Measurements from ENCODE around the gene CNNM3.

CNNM3 gene

GRCh38 chr2:96822786-96823185, 6.7 kb downstream of the CNNM3 start:
- Mint-ChIP-seq H3K9me3 (ENCODE audit: low read depth) (no peaks in the 10 kb centered on the region), H3K4me3 (no peak overlapping the region), H3K27ac (peak overlapping the region; percentile 55), H3K4me1 (ENCODE audit: low read depth) (peaks cover 46% of the 10 kb centered on the region), H3K27me3 (no peaks in the 10 kb centered on the region), H3K36me3 (peaks cover 2% of the 10 kb centered on the region)

DNA sequence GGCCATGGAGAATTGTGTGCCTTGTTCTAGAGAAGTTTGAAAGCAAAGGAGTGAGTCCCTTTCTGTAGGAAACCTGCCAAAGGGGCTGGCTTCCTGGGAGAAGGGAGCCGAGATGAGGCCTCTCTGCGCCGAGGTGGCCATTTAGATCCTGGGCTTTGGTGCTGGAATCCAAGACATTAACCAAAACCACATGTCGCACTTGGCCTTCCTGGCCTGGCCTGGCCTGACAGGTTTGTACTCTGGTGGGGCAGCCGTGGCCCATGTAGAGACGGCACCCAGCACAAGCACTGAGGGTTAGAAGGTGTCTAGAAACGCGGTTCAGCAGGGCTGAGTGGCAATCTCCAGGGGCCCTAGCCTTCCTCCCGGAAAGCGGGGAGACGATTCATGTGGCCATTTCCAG, 7.1 kb downstream of the CNNM3 start:
- peaks cover 42% of the 10 kb centered on the region for H3K4me1 Mint-ChIP-seq (ENCODE audit: low read depth)
- no peaks in the 10 kb centered on the region for H3K9me3 Mint-ChIP-seq (ENCODE audit: low read depth)
- peaks cover 2% of the 10 kb centered on the region for H3K36me3 Mint-ChIP-seq
- no peak overlapping the region for H3K4me3 Mint-ChIP-seq
- H3K27me3 Mint-ChIP-seq: no peaks in the 10 kb centered on the region
- no peak overlapping the region for H3K27ac Mint-ChIP-seq

DNA sequence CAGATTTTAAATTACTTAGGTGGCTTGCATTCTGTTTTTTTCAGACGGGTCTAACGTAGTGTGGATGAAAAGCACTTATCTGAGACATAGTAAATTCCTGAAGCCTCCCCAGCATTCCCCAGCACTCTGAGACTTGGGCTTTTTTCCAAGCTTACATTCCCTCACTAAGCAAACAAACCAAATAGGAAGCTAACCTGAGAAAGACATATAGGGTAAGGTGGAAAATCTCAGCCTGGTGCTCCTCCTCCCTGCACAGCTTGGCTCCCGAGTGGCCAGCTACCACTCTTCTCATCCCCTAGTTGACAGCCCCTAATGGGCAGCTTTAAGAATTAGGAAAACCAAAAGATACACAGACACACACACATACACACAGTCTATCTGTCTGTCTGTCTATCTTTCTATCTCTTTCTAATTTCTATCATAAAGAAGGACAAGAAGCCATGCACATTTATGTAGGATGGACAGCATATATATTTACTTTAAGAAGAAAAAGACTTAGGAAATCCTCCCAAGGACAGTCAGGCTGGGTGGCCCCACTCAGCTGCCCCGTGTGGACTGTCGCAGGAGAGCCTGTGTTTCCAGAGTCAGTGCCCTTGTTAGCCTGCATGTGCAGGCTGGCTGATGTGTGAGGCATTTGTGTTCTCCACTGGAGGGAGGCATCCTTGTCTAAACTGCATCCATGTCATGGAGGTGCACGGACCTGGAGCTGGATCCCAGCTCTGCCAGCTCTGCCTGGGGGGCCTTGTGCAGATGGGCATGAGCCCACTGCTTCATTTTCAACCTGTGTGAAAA, 8.2 kb downstream of the CNNM3 start:
- Mint-ChIP-seq H3K36me3 (no peaks in the 10 kb centered on the region), H3K4me1 (ENCODE audit: low read depth) (peaks cover 31% of the 10 kb centered on the region), H3K27ac (peak overlapping the region; percentile 61), H3K4me3 (no peak overlapping the region), H3K27me3 (no peaks in the 10 kb centered on the region), H3K9me3 (ENCODE audit: low read depth) (no peaks in the 10 kb centered on the region)

DNA sequence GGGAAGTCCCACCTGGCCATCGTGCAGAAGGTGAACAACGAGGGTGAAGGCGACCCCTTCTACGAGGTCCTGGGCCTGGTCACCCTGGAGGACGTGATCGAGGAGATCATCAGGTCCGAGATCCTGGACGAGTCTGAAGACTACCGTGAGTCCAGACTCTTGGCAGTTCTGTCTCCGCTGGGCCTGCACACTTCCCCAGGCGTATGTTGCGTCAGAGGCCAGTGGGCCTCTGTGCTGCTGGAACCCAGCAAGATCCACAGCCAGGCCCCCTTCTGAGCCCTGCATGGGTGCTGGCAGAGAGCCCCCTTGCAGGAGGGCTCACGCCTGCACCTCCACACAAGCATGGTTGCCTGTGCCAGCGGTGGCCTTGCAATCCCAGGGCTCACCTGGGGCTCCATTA, 9.0 kb downstream of the CNNM3 start:
- Mint-ChIP-seq H3K27me3 (no peaks in the 10 kb centered on the region), H3K36me3 (no peaks in the 10 kb centered on the region), H3K4me3 (no peak overlapping the region), H3K4me1 (ENCODE audit: low read depth) (peaks cover 23% of the 10 kb centered on the region), H3K27ac (no peak overlapping the region), H3K9me3 (ENCODE audit: low read depth) (no peaks in the 10 kb centered on the region)

DNA sequence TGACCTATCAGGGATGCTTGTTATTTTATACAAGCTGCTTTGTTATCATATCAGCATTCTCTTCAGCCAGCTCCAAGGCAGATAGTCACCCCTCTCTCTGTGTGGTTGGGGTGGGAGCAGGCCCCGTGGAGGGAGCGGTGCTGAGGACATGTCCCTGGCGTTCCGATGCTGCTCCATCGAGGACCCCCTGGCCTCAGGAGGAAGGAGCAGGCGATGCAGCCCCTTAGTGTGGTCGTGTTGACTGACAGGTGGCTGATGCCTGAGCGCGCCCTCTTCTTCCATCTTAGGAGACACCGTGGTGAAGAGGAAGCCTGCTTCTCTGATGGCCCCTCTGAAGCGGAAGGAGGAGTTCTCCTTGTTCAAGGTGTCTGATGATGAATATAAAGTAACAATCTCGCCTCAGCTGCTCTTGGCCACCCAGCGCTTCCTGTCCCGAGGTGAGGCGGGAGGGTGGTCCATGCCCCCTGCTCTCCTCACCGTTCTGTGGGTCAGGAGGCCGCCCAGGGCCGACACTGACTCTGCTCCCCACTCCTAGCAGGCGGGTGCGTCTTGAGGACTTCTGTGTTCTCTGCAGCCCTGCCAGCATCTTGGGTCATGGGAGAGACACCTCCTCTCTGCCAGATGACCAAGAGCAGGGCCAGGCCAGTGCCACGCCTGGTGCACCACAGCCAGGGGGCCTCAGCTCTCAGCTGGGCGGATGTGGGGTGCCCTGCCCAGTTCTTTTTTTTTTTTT, 10.6 kb downstream of the CNNM3 start:
- no peaks in the 10 kb centered on the region for H3K27me3 Mint-ChIP-seq
- no peak overlapping the region for H3K4me3 Mint-ChIP-seq
- no peaks in the 10 kb centered on the region for H3K9me3 Mint-ChIP-seq (ENCODE audit: low read depth)
- H3K27ac Mint-ChIP-seq: no peak overlapping the region
- H3K36me3 Mint-ChIP-seq: no peaks in the 10 kb centered on the region
- peaks cover 7% of the 10 kb centered on the region for H3K4me1 Mint-ChIP-seq (ENCODE audit: low read depth)

DNA sequence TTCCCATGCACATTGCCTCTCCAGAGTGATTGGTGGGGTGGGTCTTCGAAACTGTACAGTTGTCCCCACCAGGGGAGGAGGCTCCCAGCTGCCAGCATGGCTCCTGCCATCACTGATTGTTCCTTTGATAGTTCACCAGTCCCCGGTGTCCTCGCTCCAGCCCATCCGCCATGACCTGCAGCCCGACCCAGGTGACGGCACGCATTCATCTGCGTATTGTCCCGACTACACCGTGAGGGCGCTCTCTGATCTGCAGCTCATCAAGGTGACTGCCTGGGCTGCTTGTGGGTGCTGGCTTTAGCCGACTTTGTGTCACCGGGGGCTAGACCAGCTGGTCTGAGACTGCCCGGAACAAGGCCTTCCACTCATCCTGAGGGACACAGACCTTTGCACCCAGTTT, 12.4 kb downstream of the CNNM3 start:
- no peak overlapping the region for H3K4me3 Mint-ChIP-seq
- H3K36me3 Mint-ChIP-seq: no peaks in the 10 kb centered on the region
- H3K27me3 Mint-ChIP-seq: no peaks in the 10 kb centered on the region
- peaks cover 3% of the 10 kb centered on the region for H3K4me1 Mint-ChIP-seq (ENCODE audit: low read depth)
- H3K9me3 Mint-ChIP-seq (ENCODE audit: low read depth): no peaks in the 10 kb centered on the region
- H3K27ac Mint-ChIP-seq: no peak overlapping the region

DNA sequence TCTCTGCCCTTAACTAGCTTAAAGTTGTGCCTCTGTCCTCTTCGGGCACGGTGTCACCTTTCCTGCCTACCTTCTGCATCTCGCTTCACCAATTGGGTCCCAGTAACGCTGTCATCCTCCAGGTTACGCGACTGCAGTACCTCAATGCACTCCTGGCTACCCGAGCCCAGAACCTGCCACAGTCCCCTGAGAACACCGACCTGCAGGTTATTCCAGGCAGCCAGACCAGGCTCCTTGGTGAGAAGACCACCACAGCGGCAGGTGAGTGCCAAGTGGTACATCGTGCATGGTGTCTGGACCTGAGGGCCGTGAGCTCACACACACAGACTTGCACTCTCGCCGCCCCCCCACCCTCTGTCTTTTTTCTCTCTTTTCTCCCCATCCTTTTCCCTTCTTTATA, 12.8 kb downstream of the CNNM3 start:
- no peak overlapping the region for H3K27ac Mint-ChIP-seq
- H3K4me1 Mint-ChIP-seq (ENCODE audit: low read depth): peaks cover 3% of the 10 kb centered on the region
- no peak overlapping the region for H3K4me3 Mint-ChIP-seq
- no peaks in the 10 kb centered on the region for H3K27me3 Mint-ChIP-seq
- H3K36me3 Mint-ChIP-seq: no peaks in the 10 kb centered on the region
- H3K9me3 Mint-ChIP-seq (ENCODE audit: low read depth): no peaks in the 10 kb centered on the region

DNA sequence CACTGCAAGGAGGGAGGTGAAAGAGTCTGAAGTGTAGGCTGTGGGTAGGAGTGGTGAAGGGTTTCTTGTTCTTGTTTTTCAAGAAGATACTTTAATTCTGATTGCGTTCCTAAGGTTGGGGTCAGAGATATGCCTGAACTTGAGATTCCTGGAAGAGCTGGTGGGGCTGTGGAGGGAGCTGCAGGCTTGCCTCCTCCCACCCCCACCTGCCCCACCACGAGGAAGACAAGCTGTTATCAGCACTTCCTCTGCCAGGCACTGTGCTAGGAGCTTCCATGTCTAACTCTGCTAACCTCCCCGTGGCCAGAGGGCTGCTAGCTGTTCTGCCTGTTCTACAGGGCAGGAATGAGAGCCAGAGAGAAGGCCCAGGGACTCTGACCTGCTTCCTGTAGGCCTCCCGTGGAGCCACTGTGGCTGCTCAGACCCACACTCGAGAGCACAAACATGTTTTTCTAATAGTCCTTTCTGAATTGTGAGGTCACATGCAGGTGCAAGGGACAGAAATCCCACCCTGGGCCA, 14.0 kb downstream of the CNNM3 start:
- no peaks in the 10 kb centered on the region for H3K4me1 Mint-ChIP-seq (ENCODE audit: low read depth)
- no peaks in the 10 kb centered on the region for H3K36me3 Mint-ChIP-seq
- no peaks in the 10 kb centered on the region for H3K27me3 Mint-ChIP-seq
- H3K4me3 Mint-ChIP-seq: no peak overlapping the region
- peak overlapping the region; percentile 25 for H3K27ac Mint-ChIP-seq
- H3K9me3 Mint-ChIP-seq (ENCODE audit: low read depth): no peaks in the 10 kb centered on the region

- no peaks in the 10 kb centered on the region for H3K27me3 Mint-ChIP-seq
- H3K27ac Mint-ChIP-seq: no peak overlapping the region
- no peaks in the 10 kb centered on the region for H3K4me1 Mint-ChIP-seq (ENCODE audit: low read depth)
- no peaks in the 10 kb centered on the region for H3K9me3 Mint-ChIP-seq (ENCODE audit: low read depth)
- H3K36me3 Mint-ChIP-seq: no peaks in the 10 kb centered on the region
- no peak overlapping the region for H3K4me3 Mint-ChIP-seq
Measured at GRCh38 chr2:96831679-96832078, 15.6 kb downstream of the CNNM3 start.

GRCh38 chr2:96832408-96832753, 16.3 kb downstream of the CNNM3 start:
- Mint-ChIP-seq H3K4me3 (no peak overlapping the region), H3K36me3 (no peaks in the 10 kb centered on the region), H3K4me1 (ENCODE audit: low read depth) (no peaks in the 10 kb centered on the region), H3K9me3 (ENCODE audit: low read depth) (no peaks in the 10 kb centered on the region), H3K27me3 (no peaks in the 10 kb centered on the region), H3K27ac (no peak overlapping the region)

DNA sequence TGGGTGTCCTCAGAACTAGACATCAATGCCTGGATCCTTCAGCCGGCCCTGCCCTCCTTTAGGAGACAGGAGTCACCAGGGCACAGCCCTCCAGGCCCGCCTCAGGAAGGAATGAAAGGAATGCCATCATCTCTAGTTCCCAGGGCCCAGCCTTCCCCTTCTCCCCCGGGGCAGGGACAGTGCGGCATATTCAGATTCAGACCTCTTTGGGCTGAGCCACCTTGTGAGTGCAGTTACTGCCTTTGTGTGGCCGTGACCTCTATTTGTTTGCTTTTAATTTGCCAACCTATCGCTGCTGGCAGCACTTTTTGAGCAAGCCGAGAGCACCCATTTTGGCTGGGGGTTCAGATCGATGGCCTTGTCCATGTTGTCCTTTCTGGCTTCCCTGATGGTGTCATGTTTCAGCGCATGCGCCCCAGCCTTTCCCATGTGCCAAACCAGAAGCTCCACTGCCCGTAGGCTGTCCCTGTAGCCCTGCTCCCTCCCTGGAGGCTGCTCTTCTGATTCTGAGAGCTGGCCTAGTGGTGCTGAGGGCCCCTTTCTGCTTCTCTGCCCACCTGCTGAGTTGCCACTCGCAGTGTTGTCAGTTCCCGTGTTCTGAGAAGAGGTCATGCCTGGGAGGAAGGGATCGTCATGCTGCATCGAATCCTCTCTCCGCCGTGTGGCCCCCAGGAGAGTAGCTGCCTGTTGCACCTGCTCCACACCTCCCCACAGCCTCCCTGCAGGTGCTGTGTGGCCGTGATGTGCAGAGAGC, 16.9 kb downstream of the CNNM3 start:
- no peak overlapping the region for H3K4me3 Mint-ChIP-seq
- no peaks in the 10 kb centered on the region for H3K4me1 Mint-ChIP-seq (ENCODE audit: low read depth)
- no peaks in the 10 kb centered on the region for H3K9me3 Mint-ChIP-seq (ENCODE audit: low read depth)
- H3K36me3 Mint-ChIP-seq: no peaks in the 10 kb centered on the region
- H3K27me3 Mint-ChIP-seq: no peaks in the 10 kb centered on the region
- no peak overlapping the region for H3K27ac Mint-ChIP-seq

- Mint-ChIP-seq H3K27ac (no peak overlapping the region), H3K36me3 (no peaks in the 10 kb centered on the region), H3K27me3 (no peaks in the 10 kb centered on the region), H3K4me3 (no peak overlapping the region), H3K4me1 (ENCODE audit: low read depth) (peaks cover 9% of the 10 kb centered on the region), H3K9me3 (ENCODE audit: low read depth) (no peaks in the 10 kb centered on the region)
Measured at GRCh38 chr2:96835830-96836229, 19.8 kb downstream of the CNNM3 start.

DNA sequence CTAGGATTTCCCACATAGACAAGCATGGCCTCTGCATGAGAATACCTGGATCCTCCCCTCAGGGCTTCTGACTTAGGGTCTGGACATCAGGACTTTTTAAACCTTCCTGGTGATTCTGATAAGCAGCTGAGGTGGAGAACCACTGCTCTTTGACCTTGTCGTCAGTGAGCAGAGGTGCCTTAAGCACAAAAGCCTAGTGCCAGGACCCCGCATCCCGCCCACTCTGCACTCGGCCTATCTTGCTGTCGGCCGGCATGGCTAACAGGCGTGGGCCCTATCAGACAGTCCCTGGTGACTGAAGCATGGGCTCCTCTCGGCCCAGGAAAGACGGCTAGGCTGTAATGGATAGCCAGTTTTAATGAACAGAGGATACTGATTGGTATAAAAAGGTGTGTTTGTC, 21.5 kb downstream of the CNNM3 start:
- Mint-ChIP-seq H3K36me3 (no peaks in the 10 kb centered on the region), H3K4me1 (ENCODE audit: low read depth) (peaks cover 11% of the 10 kb centered on the region), H3K27ac (no peak overlapping the region), H3K9me3 (ENCODE audit: low read depth) (no peaks in the 10 kb centered on the region), H3K27me3 (no peaks in the 10 kb centered on the region), H3K4me3 (no peak overlapping the region)

DNA sequence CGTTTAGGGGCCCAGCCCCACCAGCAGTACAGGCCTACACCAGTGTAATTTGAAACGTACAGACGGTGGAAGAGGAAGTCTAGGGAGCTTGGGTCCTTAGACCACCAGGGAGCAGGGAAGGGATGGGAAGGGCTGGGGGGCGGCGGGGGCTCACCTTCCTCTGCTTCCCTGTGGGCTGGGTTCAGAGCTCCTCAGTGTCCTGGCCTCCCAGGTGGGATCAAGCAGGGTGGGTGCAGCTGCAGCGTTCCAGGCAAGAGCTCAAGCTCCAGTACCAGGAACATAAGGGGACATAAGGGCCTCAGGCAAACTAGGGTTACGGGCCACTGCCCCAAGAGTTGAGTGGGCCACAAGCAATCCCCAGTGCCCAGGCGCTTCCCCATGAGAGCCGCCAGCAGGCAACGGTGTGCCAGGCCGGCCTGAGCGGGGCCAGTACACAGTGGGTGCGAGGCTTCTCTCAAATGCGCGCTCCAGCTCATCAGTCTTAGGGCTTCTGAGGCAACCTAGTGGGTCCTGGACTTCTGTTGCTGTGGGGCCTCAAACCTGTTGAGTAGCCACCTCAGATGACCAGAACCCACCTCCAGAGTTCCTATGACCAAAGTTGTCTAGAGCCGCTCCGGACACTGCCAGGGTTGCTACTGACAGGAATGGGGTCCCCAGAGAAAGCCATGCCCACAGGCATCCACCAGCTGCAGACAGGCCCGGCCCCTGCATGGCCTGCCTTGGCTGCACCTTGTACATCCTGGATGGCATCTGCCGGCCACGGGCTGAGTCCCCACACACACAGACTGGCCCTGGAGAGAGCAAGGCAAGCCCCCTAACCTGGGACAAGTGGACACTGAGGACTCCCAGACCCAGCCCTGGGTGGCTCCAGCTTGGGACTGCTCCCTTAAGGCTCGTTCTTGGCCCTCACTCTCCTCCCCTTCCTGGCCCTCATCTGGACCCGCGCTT, 22.6 kb downstream of the CNNM3 start:
- no peaks in the 10 kb centered on the region for H3K36me3 Mint-ChIP-seq
- peak overlapping the region; percentile 46 for H3K4me3 Mint-ChIP-seq
- no peaks in the 10 kb centered on the region for H3K9me3 Mint-ChIP-seq (ENCODE audit: low read depth)
- H3K27me3 Mint-ChIP-seq: no peaks in the 10 kb centered on the region
- H3K4me1 Mint-ChIP-seq (ENCODE audit: low read depth): peaks cover 11% of the 10 kb centered on the region
- H3K27ac Mint-ChIP-seq: peak overlapping the region; percentile 50

All from activated naive CD8-positive, alpha-beta T cell (primary cell).